H1 (cell line): ENCODE measurements around the gene FBXW10B.
"Not testable (repeated sequence)": the region's sequence is repeated elsewhere in the genome, so short reads cannot be mapped to it uniquely, and the experiment has no call there.

ENCODE experiments used
- CEBPB ChIP-seq: IDR thresholded peaks from 2 replicates; pipeline ENCODE4 v1.6.1; 2012; ENCODE audit warnings: low read depth, low read length
- CHD1 ChIP-seq: IDR thresholded peaks from 2 replicates; pipeline ENCODE4 v1.6.1; 2012; ENCODE audit warnings: low read depth, low read length, improper control_type of control experiment
- CREB1 ChIP-seq: IDR thresholded peaks from 2 replicates; pipeline ENCODE4 v1.6.1; 2012; ENCODE audit warnings: inconsistent platforms
- EZH2 ChIP-seq: fragments of 200-600 bp; sonication (generic); IDR thresholded peaks from 2 replicates; pipeline ENCODE4 v1.7.1; 2012; ENCODE audit warnings: low read depth, mild to moderate bottlenecking, moderate library complexity, low read length, inconsistent platforms; ENCODE audit not compliant: severe bottlenecking
- HDAC2 ChIP-seq, 2 experiments: fragments of 300-600 bp in 1 of 2; sonication (generic) in 1 of 2; IDR thresholded peaks; 2 replicates each; pipeline ENCODE4 v1.6.1; 2011 to 2012; ENCODE audit warnings: low read depth in 2 of 2, low read length in 2 of 2, mild to moderate bottlenecking in 2 of 2, moderate library complexity in 2 of 2, borderline replicate concordance in 1 of 2, inconsistent platforms in 1 of 2
- POLR2A ChIP-seq, 2 experiments: IDR thresholded peaks; 1 replicate in 1 of 2; 2 replicates in 1 of 2; pipeline ENCODE4 v1.6.1; 2011; ENCODE audit warnings: low read depth in 2 of 2, low read length in 2 of 2, mild to moderate bottlenecking in 2 of 2; ENCODE audit errors: control extremely low read depth in 1 of 2
- POLR2AphosphoS5 ChIP-seq: IDR thresholded peaks from 2 replicates; pipeline ENCODE4 v1.6.1; 2011; ENCODE audit warnings: low read depth, low read length
- YY1 ChIP-seq: IDR thresholded peaks from 2 replicates; pipeline ENCODE4 v1.6.1; 2011; ENCODE audit warnings: low read depth, mild to moderate bottlenecking, low read length
- ZNF274 ChIP-seq: IDR thresholded peaks from 2 replicates; pipeline ENCODE4 v1.7.0; 2012; ENCODE audit warnings: low read length, borderline replicate concordance; ENCODE audit errors: extremely low read depth
- TF ChIP-seq, protein P1 (sequence below), 3 experiments: IDR thresholded peaks; 1 replicate in 2 of 3; 2 replicates in 1 of 3; pipeline versions ENCODE4 v1.5.1 to v1.6.1; 2011; ENCODE audit warnings: low read length in 3 of 3, mild to moderate bottlenecking in 3 of 3, inconsistent platforms in 2 of 3, low read depth in 1 of 3, moderate library complexity in 1 of 3; ENCODE audit not compliant: insufficient read depth in 1 of 3; ENCODE audit errors: control extremely low read depth in 1 of 3
- TF ChIP-seq, protein P2 (sequence below): IDR thresholded peaks from 2 replicates; pipeline ENCODE4 v1.6.1; 2011; ENCODE audit warnings: low read length, improper control_type of control experiment
- TF ChIP-seq, protein P3 (sequence below): IDR thresholded peaks from 2 replicates; pipeline ENCODE4 v1.6.1; 2011; ENCODE audit warnings: low read depth, mild to moderate bottlenecking, low read length; ENCODE audit not compliant: insufficient read depth

DNA sequence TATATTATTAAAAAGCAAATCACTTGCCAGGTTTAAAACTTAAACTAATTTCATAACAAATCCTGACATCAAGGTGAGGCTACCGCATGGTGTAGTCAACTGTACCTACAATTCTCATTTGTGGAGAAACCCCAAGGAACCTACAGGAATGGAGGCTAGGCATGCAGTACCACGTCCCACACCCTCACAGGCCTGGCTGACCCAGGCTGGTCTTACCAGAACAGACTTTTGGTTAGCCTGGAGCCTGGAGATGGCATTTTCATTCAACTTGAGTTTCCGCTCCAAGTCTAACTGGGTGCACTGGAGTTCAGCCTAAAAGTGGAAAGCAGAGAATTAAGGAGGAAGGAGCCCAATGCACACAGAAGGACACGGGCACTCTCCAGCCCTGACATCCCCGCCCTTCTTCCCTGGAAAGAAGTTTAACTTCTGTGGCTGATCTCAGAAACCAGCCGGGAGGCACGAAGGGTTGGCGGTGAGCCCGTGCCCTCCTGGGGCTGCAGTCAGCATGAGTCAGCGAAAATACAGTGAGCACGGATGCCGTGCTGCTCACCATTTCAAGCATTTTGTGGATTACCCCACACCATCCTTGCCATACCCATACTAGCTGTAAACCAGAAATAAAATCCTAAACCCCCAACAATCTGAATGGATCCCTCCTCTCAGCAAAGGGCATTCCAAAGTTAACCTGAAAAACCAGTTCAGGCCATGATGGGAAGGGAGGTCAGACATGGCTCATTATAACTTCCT, 23.2 kb upstream of the FBXW10B start:
- not testable (repeated sequence) for TF ChIP-seq POLR2A (IDR thresholded peaks at IDR 0.05; ENCODE audit: control extremely low read depth in 1 of 2, low read depth in 2 of 2, low read length in 2 of 2); EZH2; YY1; CEBPB; POLR2AphosphoS5; HDAC2 (IDR thresholded peaks at IDR 0.05; ENCODE audit: borderline replicate concordance in 1 of 2, low read depth in 2 of 2, low read length in 2 of 2); CREB1; CHD1; ZNF274
- TF ChIP-seq, protein P1, sequence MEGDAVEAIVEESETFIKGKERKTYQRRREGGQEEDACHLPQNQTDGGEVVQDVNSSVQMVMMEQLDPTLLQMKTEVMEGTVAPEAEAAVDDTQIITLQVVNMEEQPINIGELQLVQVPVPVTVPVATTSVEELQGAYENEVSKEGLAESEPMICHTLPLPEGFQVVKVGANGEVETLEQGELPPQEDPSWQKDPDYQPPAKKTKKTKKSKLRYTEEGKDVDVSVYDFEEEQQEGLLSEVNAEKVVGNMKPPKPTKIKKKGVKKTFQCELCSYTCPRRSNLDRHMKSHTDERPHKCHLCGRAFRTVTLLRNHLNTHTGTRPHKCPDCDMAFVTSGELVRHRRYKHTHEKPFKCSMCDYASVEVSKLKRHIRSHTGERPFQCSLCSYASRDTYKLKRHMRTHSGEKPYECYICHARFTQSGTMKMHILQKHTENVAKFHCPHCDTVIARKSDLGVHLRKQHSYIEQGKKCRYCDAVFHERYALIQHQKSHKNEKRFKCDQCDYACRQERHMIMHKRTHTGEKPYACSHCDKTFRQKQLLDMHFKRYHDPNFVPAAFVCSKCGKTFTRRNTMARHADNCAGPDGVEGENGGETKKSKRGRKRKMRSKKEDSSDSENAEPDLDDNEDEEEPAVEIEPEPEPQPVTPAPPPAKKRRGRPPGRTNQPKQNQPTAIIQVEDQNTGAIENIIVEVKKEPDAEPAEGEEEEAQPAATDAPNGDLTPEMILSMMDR (IDR thresholded peaks at IDR 0.05; ENCODE audit: control extremely low read depth in 1 of 3, insufficient read depth in 1 of 3, low read depth in 1 of 3, low read length in 3 of 3): not testable (repeated sequence)
- TF ChIP-seq, protein P2, sequence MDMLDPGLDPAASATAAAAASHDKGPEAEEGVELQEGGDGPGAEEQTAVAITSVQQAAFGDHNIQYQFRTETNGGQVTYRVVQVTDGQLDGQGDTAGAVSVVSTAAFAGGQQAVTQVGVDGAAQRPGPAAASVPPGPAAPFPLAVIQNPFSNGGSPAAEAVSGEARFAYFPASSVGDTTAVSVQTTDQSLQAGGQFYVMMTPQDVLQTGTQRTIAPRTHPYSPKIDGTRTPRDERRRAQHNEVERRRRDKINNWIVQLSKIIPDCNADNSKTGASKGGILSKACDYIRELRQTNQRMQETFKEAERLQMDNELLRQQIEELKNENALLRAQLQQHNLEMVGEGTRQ: not testable (repeated sequence)
- TF ChIP-seq, protein P3, sequence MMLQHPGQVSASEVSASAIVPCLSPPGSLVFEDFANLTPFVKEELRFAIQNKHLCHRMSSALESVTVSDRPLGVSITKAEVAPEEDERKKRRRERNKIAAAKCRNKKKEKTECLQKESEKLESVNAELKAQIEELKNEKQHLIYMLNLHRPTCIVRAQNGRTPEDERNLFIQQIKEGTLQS: not testable (repeated sequence)
